Measurements from ENCODE around the gene SMOC1.

SMOC1 gene

GRCh38 chr14:69863083-69863482 is 16.1 kb upstream of the SMOC1 start:
- no peak for DNase-seq (ENCODE audit: low spot score)

GRCh38 chr14:69865701-69866365 is 13.4 kb upstream of the SMOC1 start:
- no peak for DNase-seq (ENCODE audit: low spot score)

GRCh38 chr14:69868363-69868963 is 10.8 kb upstream of the SMOC1 start:
- no peak for DNase-seq (ENCODE audit: low spot score)

- no peak for DNase-seq (ENCODE audit: low spot score)
Observed at GRCh38 chr14:69870613-69871012, 8.6 kb upstream of the SMOC1 start.

- no peak for DNase-seq (ENCODE audit: low spot score)
Observed at GRCh38 chr14:69873877-69874780, 5.1 kb upstream of the SMOC1 start.

GRCh38 chr14:69876221-69876847 is 2.9 kb upstream of the SMOC1 start:
- no peak for DNase-seq (ENCODE audit: low spot score)

DNA sequence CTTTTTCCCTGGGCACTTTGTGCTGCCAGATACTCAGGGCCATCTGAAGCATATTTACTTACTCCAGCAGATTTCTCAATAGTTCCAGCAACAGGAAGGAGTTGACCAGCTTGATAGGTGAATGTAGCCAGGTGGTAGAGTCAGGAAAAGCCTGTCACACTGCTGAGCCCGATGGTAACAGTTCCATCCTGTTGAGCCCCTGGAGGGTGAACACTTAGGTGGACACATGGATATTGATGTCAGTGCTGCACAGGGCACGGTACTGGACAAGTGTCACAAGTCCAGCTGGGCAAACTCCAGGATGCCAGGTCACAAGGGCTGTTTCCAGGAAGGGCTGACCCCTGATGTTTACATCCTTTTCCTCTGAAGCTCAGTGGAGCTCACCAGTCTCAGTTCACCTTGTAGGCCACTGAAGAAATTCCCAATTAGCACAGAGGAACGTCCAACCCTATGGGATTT is 2.3 kb upstream of the SMOC1 start:
- no peak for DNase-seq (ENCODE audit: low spot score)

GRCh38 chr14:69877492-69877891 is 1.7 kb upstream of the SMOC1 start:
- DNase-seq (ENCODE audit: low spot score): peak; percentile 57

- no peak for DNase-seq (ENCODE audit: low spot score)
Observed at GRCh38 chr14:69878251-69878650, 965 bp upstream of the SMOC1 start.

DNA sequence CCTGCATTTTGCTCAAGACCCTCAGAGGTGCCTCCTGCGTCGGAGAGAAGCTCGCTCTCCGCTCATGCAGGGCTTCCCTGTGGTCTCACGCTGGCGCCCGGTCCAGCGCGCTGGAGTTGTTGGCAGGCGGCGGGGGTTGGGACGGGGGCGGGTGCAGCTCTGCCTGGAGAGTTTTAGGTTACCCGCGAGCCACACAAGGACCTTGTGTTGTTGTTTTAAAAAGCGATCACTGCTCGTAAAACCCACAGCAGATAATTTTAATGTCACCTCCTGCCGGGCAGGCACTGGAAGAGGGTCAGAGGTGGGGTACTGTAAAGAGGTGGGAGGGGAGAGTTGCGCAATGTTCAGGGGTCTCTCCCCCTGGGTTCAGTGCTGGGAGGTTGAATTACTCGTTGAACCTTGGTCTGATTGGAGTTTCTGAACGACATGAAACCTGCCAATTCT is 850 bp downstream of the SMOC1 start:
- no peak for DNase-seq (ENCODE audit: low spot score)

GRCh38 chr14:69880893-69881292 is 1.7 kb downstream of the SMOC1 start:
- peak; percentile 34 for DNase-seq (ENCODE audit: low spot score)

GRCh38 chr14:69882116-69882864 is 3.1 kb downstream of the SMOC1 start:
- no peak for DNase-seq (ENCODE audit: low spot score)

DNA sequence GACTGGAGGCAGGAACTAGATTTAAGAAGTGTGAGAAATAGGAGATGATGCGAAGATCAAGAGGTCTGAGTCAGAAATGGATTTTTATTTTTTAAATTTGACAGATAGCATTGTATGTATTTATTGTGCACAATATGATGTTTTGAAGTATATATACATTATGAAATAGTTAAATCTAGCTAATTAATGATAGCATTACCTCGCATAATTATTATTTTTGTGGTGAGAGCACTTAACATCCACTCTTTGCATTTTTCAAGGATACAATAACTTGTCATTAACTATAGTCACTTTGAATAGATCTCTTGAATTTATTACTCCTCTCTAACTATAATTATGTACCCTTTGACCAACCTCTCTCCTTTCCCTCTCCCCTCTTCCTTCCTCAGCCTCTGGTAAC is 3.7 kb downstream of the SMOC1 start:
- DNase-seq (ENCODE audit: low spot score): no peak

DNA sequence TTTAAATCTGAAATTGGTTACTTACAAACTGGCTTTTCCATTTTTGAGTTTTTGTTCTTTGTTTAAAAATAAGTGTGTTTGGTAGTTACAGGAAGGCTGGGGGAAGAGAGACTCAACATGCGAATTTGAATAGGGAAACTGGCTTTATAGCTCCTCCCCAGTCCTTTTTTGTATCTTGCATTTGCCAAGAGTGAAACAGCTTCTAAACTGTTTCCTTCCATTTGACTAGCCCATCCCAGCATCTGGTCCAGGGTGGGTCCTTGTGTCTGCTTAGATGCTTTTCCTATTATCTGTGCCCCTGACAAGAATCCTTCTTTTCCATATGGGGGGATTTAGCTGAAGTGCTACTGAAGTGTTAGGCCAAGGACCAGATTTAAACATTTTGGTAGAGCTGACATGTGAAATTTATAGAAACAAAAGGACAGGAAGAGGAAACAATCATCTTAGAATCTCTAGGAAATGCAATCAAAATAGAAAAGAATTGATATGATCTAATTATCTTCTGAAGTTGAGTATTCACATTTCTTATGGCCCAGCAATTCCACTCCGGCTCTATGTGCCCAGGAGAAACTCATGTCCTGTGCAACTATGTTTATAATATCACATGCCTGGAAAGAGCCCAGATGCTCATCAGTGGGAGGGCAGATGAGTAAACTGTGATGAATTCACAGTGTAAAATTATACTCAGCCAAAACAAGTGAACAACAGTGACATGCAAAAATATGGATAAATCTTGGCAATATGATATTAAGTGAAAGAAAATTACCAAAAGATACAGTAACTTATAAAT is 7.4 kb downstream of the SMOC1 start:
- DNase-seq (ENCODE audit: low spot score): no peak

DNA sequence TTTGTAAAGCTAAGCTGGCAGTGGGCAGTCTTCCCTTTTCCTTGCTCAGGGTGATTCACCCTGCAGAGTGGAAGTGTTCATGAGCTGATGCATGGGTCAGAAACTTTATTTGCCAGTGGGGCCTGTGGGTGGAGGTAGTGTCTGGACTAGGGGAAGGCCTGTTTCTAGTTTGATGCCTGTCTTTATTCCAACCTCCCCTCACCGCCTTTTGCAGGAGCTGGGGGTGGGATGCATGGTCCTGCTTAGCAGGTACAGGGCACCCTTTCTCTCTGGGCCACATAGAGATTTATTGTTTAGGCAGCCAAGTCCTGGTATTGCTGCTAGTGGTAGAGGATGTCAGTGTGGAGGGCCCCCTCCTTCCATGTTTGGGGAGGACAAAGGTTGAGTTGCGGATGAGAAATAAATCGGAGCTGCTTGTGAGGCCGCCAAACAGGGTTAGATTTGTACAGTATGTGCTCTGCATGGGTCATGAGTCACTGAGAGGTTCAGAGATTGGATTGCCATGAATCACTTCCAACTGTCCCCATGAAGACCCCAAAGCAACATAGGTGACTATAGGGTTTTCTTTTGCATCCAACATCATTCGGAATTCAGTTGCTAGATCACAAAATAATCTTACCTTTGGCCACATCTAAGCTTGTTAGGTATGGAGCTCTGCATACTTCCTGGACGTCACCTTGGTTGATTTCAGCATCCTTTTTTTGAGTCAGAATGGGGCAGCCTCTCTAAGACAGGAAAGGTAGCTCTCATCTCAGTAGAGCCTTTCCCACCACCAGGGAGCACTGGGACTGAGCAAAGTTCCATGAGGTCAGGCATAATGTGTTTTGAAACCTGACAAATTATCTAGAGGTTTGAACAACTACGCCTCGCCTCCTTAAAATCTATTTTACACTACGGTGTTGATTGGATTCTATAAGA is 8.8 kb downstream of the SMOC1 start:
- no peak for DNase-seq (ENCODE audit: low spot score)

- DNase-seq (ENCODE audit: low spot score): peak; percentile 28
Observed at GRCh38 chr14:69891422-69891821, 12.2 kb downstream of the SMOC1 start.

DNA sequence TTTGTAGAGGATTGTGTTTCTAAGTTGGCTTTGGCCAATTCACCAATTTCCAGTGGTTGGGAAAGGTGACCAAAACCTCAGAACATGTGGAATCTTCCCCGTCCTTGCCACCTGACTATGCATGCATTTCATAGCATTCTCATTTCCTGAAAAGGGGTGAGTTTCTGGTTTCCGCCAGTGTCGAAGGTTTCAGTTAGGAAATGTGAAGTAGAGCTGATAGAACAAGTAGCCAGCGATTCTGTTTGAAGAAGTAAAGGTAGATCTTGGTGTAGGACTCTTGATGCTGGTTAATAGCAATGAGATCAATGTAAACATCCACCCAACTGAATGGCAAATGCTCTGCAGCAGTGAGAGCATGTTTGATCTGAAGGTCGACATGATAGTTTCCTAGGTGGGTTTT is 15.9 kb downstream of the SMOC1 start:
- DNase-seq (ENCODE audit: low spot score): no peak

- DNase-seq (ENCODE audit: low spot score): no peak
Observed at GRCh38 chr14:69896080-69896479, 16.9 kb downstream of the SMOC1 start.

DNA sequence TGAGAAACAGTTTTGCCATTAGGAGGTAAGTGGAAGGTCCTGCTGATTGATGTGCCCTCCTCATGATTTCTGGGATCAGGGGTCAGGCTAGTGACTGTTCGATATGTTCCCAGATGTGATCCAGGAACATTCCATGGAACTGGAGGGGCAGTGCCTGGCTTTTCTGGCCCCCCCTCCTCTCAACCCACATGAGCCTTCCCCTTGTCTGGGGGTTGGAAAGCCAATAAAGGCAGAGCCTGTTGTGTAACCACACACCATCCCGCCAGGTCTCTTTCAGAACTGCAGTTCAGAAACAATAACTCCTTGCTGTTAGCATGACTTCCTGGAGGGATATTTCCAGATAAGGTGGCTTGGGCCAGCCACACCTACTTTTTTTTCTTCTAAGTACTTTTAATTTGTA is 17.8 kb downstream of the SMOC1 start:
- no peak for DNase-seq (ENCODE audit: low spot score)

All from SK-N-DZ (cell line).